Breast epithelium (tissue), 3 donors: ENCODE results near the gene ANKRD11.

ENCODE experiments used
- CTCF ChIP-seq, 3 donors: fragments of 450-650 bp; IDR thresholded peaks; one replicate each; pipeline ENCODE4 v1.5.1; 2016 to 2017; ENCODE audit warnings: antibody characterized with exemption in 3 of 3, mild to moderate bottlenecking in 3 of 3, moderate library complexity in 3 of 3
- POLR2AphosphoS5 ChIP-seq, 3 donors: sonication (generic); formaldehyde crosslinking; IDR thresholded peaks; one replicate each; pipeline ENCODE4 v1.6.1; 2017; ENCODE audit warnings: antibody characterized with exemption in 3 of 3

DNA sequence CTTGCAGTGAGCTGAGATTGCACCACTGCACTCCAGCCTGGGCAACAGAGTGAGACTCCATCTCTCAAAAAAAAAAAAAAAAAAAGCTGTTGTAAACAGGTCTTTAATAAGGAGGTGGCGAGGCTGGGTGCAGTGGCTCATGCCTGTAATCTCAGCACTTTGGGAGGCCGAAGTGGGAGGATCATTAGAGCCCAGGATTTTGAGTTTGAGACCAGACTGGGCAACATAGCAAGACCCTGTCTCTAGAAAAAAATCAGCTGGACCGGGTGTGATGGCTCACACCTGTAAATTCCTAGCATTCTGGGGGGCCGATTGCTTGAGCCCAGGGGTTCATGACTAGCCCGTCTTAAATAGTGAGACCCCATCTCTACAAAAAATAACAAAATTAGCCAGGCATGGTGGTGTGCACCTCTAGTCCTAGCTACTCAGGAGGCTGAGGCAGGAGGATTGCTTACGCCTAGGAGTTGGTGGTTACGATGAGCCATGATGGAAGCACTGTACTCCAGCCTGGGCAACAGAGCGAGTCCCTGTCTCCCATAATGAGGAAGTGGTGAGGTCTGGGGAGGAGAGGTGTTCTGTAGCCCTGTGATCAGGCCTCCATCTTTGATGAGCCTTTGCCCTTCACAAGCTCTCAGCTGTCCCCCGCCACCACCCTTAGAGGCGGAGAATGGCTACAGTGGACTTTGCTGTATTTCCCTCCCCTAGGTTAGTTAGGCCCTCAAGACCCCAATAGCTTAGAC lies 236.6 kb downstream of the ANKRD11 start:
- TF ChIP-seq POLR2AphosphoS5 (IDR thresholded peaks at IDR 0.05) (no peak), CTCF (IDR thresholded peaks at IDR 0.05) (no peak)
